Right kidney (tissue), 1 donor: ENCODE results near the gene NYNRIN.

Source experiments
- DNase-seq: peaks from one replicate; pipeline ENCODE4 v3.0.0-alpha.2; 2016

Gene NYNRIN

DNA sequence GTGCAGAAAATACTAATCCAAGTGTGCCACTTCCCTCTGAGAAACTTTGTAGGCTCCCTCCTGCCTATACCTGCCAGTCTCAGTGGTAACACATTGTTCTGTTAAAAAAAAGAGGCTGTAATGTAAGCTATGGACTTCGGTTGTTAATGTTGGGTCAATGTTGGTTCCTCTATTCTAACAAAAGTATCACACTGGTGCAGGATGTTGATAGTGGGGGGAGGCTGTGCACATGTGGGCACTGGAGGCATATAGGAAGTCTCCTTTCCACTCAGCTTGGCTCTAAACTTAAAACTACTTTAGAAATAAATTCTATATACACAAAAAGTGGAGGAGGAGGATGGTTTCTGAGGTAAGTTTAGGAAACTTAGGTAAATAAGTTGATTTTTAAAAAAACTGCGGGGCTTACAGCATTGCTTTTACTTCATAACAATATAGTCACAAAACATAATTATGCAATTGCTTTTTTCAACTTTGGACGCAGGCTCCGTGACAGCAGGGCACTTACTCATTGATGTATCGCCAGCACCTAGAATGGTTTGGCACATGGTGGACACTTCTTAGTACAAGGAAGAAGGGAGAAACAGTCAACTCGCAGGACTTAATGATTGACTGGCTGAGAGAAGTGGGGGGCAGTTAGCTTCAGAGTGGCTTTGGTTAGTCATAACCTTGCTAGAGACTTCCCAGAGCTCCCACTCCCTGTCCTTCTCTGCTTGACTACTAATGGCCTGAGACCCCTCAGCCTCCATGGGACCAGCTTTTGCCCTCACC lies 7.9 kb upstream of the NYNRIN start:
- DNase-seq: no peak

DNA sequence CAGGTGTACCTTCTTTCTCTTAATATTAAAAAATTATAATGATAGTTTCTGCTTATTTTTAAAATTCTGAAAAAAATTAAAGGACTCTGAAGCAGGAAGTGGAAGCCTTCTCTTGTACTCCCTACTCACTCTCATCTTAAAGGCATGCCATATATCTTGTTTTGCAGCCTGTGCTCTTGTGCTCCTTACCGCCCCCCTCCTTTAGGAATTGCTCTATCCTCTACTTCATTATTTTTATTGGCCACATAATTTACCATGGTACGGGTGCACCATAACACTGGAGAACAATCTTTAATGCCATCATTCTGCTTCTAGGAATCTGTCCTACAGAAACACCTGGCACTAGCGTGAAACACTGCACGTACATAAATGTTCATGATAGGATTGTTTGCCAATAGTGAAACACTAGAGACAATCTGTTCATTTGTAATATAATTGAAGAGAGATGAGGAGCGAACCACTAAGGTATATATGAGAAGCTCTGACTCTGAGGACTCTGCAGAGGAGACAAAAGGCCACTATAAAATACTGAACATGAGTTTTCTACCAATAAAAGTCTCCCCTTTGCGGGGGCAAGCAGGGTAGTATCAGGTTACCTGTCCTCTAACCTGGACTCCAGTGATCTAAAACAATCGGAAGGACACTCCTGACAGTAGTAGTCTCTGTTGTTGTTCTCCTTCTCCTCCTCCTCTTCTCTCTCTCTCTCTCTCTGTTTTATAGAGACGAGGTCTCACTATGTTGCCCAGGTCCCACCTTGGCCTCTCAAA lies 6.3 kb upstream of the NYNRIN start:
- no peak for DNase-seq

DNA sequence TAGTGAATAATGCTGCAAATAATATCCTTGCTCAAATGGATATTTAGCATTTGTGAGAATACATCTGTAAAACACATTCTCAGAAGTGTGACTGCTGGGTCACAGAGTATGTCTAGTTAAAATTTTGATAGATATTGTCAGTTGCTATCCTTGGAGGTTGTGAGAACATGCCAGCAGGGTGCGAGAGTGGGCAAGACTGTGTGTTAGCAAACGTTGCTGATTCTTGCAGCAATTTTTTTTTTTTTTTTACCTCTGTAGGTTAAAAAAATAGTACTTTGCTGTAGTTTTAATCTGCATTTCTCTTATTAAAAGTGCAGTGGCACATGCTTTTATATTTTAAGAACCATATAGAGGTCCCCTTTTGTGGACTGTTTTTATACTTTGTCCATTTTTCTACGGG lies 4.5 kb upstream of the NYNRIN start:
- DNase-seq: no peak

DNA sequence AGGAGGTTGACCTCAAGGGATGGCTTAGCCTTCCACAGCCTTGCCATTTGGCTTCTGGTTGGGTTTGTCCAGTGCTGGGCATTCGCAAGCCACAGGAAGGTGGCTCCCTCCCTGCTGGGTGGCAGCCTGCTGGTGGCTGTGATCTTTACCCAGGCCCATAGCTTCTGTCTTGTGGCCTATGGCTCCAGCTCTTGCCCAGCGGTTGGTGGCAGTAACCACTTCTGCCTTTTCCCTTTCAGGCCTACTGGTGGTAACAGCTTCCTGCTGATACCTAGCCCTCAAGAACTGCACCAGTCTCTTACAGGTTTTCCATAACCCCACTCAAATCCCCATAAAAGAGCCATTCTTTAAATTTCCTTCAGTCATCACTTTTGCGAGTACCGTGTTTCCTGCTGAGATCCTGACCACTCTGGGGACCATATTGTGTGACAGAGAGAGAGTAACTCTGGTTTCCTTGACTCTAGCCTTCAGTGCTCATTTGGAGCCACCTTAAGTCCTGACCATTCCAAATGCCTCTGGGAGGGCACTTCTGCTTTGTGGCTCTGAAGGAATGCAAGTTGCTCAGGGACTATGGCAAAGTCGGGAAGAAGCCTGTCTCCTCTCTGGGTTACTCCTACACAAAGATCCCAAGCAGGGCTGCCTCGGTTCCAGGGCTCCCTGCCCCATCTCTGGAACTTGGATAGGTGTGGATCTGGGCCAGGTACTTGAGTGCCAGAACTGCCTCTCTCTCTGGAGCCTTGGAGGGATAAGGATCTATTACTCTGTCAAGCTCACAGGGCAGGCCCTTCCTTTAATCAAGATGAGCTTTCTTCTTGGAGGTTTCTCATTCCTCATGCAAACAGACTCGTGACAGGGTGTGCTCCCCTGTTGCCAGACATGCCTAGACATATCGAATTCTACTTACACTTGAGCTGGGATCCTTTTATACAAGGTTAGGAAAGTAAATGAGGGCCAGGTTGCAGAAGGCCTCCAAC lies 2.9 kb upstream of the NYNRIN start:
- no peak for DNase-seq

DNA sequence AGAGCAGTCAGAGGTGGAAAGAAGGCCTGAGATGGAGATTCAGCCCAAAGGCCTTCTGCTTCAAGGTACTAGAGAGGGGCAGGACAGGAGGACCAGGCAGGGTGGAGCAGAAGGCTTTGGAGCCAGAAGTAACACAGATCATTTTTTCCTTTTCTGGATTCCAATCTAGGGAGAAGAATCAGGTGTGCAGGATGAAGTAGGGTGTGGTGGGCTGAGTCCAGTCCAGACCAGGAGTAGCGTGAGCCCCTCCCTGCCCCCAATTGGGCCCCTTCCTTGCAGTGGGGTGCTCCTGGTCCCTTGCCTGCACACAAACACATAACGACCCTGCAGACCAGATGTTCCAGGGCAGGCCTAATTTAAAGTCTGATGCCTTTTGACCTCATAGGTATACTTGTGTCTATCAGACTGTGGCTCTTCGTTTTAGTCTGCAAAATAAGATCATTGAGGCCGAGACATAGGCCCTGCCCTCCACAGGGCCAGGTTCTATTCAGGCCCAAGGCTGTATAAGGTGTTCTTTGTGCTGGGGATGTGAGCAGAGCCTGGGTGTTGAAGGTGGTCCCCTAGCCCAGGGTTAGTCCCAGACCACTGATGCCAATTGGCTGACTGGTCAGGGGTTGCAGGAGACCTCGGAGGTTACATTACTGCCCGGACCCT lies 1.0 kb upstream of the NYNRIN start:
- DNase-seq: no peak

DNA sequence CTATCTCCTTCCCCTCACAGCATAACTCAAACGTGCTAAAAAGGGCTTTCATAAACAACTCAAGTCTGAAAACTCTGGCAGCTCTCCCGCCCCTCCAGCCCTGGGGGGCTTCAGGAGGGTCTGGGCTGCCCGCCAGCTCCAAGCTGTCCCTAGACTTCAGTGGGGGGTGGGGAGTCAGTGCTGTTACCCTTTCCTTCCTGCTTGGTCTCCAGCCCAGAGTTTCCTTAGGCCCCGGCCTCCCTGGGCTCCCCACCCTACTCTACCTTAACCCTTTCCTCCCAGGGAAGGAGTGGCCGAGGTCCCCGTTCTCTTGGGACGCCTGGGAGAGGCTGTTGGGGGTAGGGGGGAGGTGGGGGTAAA lies 530 bp upstream of the NYNRIN start:
- DNase-seq: peak; percentile 69

DNA sequence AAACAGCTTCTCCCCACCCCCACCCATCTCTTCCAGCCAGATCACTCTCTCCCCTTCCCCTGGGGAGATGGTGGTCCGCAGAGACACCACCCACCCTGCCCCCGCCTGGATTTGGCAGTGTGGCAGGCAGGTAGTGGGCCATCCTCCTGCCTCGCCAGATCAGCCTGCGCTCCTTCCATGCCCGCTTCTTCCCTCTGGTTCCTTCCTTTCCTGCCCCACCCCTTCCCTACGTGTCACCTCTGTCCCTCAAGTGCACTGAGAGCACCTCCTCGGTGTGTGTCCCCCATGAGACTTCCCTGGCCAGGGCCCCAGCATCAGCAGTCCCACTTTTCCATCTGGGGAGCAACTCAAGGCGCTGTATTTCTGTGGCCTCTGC lies 632 bp downstream of the NYNRIN start:
- peak; percentile 61 for DNase-seq

DNA sequence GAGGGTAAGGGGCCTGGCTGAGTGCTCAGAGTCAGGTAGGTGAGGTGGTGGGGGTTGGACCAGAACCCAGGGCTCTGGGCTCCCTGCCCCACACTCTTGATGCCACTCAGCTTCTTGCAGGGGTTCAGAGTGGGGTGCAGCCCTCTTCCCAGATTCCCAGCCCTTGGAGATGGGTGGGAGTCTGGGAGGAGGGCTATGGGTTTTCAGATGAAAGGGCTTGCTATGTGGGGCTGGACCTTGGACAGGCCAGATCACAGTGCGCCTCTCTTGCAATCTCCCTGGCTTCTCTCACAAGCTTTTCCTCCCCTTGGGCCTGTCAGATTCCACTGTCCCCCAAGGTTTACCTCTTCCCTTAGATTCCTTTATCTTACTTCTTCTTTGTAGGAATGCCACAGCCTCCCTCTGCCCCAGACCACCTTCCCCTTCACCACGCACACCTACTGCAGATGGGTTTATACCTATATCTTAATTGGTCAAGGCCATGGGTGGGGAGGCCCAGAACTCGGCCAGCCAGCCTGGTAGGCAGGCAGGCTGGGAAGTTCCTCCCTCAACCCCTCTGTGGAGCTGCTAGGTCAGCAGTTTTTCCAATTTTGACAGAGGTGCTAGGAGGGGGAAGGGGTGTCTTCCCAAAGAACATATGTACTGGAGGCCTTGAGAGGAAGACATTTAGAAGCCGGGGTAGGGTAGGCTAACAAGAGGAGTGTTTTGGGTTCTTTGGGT lies 1.4 kb downstream of the NYNRIN start:
- DNase-seq: no peak

DNA sequence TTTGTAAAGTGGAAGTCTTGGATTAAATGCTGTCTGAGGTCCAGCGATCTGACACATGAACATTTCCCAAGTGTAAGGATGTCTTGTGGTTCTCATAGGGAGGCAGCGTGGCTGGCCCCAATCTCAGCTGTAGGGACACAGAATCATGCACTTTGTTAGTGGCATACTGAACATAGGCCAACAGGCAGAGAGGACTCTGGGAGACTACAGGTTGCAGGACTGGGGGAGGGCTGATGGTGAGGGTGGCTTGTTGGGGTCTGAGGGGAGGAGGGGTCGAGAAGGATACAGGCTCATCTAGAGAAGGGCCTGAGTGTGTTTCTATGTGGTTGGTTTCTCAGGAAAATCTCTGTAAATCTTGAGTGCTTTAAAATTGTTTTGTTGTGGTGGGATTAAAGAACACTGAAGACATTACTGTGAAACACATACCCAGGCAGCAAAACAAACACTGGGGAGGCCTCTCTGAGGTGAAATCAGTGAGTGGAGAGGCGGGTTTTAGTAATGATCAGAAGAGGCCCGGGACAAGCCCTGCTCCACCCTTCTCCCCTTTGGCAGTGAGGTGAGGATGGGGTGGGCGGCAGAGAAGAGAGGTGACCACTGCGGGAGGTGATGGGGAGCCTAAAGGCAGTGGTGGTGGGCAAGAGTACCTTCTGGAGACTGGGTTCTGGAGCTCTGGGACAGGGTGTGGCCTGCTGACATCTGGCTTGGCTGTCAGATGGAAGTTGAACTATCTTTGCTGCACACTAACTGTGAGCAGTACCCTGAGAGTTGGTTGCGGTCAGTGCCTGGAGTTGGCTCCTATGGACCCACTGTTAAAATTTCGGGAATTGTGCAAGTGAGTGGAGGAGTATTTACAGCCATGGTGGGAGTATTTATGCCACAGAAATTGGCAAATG lies 3.3 kb downstream of the NYNRIN start:
- no peak for DNase-seq

DNA sequence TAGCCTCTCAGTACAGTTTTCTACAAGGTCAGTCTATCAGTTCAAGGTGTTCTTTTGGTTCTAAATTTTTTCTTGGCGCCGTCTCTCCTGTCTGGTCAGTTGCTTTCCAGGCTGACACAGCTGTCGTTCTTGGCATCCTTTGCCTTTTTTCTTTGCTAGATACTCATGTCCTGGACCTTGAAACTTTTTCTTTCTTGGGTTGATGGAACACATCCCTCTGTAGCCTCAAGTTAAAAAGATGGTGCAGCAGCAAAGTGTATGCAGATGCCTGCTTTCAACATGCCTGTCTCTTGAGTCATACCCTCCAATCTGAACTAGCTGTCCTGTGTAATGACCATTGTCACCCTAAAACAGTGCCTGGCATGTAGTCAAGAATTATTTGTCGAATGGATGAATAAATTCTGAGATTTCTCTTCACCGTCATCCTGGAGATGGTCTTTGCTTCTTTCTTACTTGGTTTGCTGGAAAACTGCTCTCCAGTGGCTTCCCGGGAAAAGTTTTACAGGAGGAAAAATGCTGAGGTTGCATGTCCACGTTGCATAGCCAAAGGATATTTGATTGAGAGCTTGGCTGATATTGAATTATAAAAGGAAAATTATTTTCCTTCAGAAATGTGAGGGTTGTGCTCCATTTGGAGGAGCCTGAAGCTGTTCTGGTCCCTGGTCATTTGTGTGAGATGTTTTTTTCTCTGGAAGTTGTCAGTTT lies 4.6 kb downstream of the NYNRIN start:
- no peak for DNase-seq

DNA sequence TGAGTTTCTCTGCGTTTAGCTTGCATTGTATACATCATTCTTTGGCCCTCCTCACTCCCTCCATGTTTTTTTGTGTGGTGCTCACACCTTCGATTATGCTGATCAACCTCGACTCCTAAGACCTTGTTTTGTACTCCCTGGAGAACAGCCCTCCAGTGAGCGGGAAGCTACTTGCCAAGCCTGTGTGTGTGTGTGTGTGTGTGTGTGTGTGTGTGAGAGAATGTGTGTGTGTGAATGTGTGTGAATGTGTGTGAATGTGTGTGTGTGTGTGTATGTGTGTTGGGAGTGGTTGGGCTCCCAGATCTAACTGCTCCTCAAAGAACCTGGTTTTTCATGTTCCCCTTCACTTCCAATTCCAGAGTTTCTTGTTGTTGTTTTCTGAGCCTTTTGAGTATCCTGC lies 6.0 kb downstream of the NYNRIN start:
- DNase-seq: no peak

DNA sequence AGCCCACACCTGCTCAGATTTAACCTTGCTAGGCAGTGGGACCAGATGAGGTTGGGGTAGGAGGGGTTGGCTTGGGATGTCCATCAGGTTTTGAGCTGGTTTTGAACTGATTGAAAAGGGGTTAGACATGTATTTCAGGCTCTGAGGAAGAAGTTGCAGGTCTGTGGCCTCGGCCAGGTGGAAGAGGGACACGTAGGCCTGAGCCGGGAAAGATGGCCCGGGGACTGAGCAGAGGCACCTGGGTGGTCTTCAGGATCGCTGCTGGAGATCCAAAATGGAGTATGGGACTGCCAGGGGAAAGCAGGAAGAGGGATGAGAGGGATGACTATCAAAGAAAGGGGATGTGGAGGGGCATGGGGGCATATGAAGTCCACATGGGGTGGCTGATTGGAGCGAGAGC lies 7.6 kb downstream of the NYNRIN start:
- no peak for DNase-seq

DNA sequence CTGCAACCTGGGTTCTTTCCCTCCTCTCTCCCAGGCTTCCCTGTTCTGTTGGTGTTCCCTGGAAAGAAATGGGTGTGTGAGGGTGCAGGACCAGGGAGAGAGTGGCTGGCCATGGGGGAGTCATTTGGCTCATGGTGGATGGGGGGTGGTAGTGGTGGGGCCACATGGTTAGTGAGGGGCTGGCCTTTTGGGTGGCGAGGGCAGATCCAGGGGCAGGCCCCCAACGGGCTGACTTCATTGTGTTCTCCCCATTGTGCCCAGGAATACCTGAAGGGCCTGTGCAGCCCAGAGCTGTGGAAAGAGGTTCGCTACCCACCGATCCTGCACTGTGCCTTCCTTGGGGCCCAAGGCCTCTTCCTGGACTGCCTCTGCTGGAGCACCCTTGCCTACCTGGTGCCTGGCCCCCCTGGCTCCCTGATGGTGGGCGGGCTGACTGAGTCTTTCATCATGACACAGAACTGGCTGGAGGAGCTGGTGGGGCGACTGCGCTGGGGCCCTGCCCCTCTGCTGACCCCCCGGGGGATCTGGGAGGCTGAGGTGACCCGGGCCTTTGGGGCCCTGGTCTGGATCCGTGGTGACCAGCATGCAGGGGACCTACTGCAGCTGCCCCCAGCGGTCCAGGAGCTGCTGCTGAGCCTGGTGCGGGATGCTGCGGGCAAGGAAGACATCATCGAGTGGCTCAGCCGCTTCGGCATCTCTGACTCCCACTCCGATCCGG lies 9.0 kb downstream of the NYNRIN start:
- no peak for DNase-seq

DNA sequence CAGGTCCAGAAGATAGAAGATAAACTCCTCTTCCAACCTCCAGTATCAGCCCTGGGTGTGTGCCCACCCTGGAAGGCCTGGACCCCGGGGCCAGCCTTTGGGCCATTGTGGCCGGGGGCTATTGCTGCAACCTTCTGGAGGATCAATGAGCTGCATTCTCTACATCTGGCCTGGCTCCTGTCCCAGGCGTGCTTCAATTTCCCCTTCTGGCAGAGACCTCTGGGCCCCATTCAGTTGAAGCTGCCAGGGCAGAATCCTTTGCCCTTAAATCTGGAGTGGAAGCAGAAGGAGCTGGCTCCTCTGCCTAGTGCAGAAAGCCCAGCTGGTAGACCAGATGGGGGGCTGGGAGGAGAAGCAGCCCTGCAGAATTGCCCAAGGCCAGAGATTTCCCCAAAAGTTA lies 10.0 kb downstream of the NYNRIN start:
- DNase-seq: no peak

DNA sequence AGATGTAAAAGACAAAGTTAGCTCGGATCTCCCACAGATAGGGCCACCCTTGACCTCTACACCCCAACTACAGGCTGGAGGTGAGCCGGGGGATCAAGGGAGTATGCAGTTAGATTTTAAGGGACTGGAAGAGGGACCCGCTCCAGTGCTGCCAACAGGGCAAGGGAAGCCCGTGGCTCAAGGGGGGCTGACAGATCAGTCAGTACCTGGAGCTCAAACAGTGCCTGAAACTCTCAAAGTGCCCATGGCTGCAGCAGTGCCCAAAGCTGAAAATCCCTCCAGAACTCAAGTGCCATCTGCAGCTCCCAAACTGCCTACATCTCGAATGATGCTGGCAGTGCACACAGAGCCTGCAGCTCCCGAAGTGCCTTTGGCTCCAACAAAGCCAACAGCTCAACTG lies 10.4 kb downstream of the NYNRIN start:
- DNase-seq: no peak

DNA sequence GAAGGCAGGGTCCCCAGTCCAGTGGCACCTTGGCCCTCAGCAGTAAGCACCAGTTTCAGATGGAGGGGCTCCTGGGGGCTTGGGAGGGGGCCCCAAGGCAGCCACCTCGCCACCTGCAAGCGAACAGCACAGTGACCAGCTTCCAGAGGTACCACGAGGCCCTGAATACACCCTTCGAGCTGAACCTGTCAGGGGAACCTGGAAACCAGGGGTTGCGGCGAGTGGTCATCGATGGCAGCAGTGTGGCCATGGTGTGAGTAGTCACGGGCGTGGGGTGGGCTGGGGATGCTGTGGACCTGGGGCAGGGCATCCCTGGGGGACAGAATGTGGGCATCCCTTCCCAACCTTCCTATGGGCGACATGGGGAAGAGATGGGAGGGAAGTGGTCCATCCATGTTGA lies 11.2 kb downstream of the NYNRIN start:
- no peak for DNase-seq

DNA sequence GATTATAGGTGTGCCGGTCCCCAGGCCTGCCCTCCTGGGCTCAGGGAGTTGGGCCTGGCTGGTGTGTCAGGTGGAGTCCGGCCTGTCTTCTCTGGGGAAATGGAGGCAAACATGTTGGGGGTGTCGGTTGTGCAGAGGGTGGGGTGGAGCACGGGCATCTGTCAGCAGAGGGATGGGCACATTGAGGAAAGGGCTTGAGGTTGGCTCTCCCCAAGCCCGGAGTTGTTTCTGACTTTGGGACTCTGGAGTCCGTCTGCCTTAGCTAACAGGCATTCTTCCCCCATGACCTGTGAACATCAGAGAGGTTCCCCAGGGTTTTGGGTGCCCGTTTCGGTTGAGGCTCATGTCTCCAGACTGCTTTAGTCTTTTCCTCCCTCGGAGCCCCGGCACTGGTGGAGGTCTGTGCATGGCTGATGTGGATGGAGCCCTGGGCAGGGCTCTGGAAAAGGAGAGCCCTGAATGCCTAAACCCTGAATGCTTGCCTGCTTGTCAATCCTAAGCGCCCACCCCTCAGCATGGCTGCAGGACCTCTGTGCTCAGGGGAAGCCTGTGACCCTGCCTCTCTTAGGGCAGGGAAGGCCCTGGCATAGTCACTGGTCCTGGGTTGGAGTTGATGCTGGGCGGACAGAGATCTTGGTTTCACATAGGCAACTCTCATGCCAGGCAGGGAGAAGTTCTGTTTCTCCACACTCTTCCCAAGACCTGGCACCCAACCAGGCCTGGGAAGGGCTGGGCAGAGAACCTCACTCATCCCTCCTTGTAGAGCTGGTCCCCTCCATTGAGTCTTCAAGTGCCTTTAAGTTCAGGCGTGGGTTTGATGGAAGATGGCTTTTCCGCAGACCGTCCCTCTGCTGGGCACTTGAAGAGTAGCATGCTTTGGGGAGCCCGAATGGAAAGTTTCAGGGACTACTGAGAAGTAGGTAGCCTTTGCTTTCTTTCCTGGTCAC lies 12.9 kb downstream of the NYNRIN start:
- no peak for DNase-seq

DNA sequence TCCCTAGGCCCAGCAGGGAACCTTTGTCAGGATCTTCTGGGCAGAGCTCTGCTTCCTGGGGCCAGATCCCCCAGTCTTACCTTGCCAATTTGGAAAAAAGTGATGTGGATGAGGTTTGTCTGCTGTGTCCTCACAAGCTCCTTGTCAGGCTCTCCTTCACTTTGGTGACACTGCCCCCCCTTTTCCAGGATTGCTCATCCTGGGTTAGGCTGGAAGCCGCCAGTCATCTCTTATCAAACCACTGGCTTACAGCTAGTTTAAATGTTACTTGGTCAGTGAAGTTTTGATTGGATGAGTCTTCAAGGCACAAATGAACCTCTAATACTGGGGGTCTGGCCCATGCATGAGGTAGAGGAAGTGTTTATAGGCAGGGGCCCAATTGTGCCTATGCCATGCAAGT lies 15.3 kb downstream of the NYNRIN start:
- no peak for DNase-seq
